Stimulated activated CD8-positive, alpha-beta memory T cell treated with anti-CD3 and anti-CD28 coated beads, Interleukin-15, amount 100 ng/mL, for 24 hours (primary cell): ENCODE data around the gene HOXB13.

Source experiments
- DNase-seq: peaks from one replicate; pipeline ENCODE4 v3.0.0-alpha.2; 2020; ENCODE audit warnings: low read depth

HOXB13 gene

DNA sequence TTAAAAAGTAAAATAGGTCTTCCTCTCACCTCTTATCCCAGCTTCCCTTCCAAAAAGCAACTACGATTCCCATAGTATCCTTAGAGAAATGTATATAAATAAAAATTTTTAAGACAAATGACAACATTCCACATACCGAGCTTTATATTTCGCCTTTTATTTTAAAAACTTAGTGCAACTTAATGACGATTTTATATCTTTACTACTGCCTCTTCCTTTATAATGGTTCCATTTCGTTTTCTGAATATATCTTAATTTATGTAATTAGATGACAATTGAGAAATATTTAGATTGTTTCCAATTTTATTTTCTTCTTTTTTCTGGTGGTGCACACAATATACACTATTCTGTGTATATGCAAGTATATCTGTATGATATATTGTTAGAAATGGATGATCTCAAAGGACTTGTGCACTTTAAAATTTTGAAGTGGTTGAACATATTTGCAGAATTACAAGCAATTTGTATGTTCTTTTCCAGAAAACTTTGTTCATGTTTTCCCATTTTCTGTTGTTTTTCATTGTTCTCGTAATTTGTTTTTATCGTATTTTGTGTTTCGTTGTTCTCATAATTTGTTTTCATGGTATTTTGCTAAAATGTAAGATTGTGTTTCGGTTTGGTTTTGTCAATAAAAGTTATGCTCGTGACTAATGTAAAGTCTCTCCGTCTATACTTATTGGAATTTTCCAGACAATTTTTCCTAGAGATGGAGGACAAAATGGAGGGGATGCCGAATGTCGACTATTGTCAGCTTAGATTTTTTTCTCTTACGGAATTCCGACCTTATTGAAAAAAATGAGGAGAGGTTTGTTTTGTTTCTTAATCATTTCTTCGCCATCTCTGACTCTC, 20.4 kb upstream of the HOXB13 start:
- no peak for DNase-seq

DNA sequence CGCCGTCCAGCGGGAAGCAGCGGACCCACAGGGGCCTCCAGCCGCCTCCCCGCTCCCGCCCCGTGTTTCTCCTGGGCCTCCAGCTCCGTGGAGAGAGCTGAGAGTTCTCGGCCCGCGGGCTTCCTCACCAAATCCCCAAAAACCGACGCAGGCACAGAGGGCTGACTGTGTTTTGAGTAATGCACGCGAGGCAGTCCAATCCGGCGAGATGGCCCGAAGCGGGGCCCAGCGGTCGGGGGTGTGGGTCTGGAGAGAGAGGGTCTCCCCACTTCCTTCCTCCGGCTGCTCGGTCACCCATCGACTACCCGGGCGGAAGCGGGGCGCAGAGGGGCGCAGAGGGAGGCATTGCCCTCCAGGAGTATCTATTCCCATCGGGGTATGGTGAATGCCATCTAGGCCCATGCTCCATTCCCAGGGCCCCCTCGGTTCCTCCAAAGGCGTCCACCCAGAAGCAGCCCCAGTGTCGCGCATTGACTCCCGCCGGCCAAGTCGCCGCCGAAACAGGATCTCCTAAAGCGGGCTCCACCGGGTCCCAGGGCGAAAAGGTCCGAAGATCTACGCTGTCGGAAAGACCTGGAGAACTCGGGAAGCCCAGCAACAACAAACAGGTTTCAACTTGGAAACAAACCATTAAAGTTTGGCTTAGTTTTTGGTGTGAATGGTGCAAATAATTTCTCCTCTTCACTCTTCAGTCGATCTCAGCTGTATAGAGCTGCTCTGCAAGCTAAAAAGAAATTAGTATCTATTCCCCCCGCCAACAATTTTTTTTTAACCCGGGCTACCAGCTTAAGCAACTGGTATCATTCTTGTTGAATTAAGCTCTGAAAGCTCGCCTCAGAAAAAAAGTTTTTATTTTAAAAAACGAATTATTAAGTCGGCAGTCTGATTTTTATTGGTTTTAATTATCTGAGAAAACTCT, 19.2 kb upstream of the HOXB13 start:
- DNase-seq: no peak

DNA sequence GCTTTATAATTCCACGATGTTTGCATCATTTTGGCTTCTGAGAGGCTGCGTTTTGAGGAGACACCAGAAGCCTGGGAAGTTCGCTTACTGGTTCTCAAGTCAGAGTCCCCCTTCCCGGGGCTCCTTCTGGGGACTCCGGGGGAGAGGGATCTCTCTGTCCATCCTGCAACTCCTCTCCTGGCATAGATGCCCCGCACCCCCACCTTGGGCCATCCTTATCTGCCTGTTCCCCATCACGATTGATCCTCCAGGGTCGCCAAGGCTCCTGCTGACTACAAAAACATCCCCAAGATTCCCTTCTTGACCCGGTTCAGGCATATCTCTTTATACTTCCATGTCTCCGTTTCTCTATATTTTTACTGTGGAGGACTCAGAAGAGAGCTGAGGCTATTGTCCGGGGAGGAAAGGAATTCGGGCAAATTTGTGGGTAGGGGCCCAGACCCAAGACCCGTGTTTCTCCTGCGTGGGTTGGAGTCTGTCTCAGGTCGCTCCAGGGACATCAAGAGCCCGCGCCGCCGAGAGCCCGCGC, 18.4 kb upstream of the HOXB13 start:
- DNase-seq: no peak

DNA sequence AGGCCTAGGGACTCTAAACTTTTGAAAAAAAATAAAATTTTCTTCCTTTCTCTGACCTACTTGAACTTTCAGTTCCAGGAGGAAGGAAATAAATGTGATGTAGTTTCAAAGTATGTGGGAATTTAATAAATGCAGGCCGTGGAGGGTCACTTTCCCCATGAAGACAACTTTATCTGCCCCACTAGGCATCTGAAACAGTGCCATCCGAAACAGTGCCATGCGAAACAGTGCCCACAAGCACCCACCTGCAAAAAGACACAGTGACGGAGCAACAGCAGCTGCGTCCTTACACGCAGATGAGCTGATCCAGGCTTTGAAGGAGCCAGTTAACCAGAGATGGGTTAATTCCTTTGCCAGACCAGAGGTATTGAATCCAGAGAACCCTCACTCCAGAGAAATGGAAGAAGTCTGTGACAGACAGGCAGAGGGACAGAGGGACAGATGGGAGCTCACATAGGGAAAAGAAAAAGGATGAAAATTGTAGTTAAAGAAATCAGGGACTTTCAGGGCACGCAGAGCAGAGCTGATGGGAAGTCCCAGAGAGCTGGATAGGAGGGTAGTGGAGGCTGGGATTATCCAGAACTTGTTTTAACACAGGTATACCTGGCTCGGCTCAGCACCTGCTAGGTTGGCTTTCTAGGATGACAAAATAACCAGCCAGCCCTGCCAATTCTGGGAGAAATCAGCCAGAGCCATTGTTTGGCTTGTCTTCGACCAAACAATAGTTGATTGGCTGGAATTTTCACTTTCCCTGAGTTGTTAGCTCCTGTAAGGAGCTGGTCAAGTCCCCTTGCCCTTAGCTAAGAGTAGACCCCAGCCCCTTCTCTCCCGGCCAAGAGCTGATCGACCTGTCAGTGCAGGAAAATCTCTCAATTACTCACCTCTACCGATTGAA, 17.1 kb upstream of the HOXB13 start:
- DNase-seq: no peak

DNA sequence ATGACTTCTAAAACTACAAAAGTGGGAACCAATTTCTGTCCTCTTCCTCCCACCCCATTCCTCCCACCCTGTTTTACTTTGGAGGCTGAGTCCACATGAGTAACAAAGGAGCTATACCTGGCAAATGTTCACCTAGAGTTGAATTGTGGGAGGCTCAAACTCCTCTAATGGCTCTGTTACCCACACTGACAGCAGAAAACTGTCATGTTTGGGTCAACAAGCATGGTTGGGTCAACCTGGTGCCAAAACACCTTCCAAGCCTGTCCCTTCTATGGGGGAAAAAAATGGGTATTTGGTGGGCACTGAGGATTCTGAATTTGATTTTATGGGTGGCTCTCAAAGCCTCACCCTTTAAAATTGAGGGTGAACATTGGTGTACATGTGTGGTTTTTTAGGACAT, 12.0 kb upstream of the HOXB13 start:
- no peak for DNase-seq

DNA sequence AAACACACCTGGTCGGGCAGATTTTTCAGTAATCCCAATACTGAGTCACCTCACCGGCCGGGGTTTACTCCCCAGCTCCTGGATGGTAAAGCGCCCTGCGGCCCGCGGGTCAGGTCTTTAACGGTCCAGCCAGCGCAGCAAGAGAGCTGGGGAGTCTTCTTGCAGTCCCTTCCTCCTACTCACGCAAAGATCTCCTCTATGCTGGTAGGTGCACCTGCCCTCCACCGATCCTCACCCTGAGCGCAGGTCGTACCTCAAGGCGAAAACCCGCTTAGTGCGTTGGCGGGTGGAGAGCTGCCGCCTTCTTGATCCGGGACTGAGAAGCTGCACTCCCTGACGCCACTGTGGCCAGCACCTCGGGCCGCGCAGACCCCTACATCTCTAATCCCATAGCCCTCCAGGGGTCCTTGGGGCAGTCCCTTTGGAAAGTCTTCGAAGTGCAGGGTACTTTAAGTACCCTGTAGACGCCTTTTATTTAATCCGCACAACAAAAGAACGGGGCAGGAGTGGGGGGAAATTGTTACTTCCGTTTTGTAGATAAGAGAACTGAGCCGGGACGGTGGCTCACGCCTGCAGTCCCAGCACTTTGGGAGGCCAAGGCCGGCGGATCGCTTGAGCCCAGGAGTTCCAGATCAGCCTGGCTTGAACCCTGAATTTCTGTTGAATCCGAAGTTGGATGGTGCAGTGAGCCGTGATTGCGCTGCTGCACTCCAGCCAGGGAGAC, 10.4 kb upstream of the HOXB13 start:
- no peak for DNase-seq

DNA sequence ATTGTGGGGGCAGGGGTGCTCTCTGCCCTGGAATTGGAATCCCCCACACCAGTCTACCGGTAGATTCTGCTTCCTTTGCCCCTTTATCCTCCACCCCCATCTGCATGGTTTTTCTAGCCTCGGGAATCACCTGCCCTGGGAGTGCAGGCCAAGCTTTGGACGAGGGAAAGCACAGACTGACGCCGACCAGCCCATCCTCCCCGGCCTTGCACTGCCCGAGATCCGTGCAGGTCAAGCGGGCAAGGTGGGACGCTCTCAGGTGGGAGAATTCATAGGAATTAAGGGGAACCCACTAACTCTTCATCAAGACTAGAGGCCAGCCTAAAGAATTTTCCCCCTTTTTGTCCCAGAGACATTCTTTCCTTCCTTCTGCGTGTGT, 9.9 kb upstream of the HOXB13 start:
- no peak for DNase-seq

DNA sequence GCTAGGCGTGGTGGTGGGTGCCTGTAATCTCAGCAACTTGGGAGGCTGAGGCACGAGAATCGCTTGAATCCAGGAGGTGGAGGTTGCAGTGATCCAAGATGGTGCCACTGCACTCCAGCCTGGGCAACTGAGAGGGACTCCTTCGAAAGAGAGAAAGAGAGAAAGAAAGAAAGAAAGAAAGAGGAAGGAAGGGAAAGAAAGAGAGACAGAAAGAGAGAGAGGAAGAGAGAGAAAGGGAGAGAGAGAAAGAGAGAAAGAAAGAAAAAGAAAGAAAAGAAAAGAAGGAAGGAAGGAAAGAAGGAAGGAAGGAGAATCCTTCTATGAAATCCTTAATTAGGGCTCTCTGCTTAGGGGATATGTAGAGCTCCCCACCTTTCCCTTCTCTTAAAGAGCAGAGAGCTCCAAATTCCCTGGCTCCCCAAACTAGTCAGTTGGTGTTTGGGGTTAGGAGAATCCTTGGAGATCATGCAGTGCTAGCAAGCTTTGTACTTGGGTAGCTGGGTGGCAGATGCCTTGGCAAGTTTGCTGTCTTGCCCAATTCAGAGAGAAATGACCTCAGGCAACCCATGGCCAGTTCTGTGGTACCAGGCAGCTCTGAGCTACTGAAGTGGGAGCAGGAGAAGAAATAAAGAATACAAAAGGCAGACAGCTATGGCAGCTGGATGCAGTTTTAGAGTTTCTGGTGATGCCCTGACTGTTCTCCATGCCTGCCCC, 8.9 kb upstream of the HOXB13 start:
- no peak for DNase-seq

DNA sequence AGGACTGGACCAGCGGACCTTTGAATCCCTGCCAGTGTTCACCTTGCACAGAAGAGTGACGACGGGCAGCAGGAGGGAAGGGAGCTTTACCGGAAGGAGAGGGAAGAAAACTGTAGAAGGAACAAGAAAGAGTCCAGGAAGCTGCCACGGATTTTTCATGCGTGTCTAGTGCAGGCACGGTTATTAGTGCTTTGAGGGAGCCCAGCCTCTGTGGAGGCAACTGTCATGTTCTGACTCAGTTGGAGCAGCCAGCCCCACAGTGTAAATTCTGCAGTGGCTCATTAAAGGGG, 6.5 kb upstream of the HOXB13 start:
- no peak for DNase-seq

DNA sequence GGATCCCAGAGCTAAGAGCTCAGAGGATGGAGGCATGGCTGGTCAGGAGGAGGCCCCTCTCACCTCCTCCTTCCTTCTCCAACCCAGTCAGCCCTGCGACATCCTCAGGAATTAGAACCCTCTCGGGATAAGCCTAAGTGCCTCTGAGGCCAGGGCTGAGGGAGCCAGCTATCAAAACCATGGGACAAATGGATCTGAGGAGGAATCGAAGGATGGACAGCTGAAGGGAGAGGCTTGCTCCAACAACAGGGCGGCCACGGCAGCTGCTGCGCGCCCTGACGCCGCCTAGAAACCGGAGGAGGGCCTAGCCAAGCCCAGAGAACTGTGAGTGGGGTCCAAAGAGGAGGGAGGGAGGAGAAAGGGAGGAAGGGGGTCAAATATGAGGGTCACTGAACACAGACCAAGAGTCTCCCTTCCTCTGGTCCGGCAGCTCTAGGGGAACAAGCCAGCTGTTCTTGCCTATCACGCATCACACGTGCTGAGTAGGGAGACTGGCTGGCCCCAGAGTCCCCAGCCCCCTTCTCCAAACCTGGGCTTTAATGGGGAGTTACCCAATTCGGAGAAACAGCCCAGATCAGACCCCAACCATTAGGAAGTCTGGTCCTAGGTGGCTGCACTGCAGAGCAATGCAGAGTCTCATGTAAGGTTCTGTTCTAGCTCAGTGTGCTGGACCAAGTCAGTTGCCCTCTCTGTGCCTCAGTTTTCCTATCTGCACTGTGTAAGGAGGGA, 5.9 kb upstream of the HOXB13 start:
- no peak for DNase-seq

DNA sequence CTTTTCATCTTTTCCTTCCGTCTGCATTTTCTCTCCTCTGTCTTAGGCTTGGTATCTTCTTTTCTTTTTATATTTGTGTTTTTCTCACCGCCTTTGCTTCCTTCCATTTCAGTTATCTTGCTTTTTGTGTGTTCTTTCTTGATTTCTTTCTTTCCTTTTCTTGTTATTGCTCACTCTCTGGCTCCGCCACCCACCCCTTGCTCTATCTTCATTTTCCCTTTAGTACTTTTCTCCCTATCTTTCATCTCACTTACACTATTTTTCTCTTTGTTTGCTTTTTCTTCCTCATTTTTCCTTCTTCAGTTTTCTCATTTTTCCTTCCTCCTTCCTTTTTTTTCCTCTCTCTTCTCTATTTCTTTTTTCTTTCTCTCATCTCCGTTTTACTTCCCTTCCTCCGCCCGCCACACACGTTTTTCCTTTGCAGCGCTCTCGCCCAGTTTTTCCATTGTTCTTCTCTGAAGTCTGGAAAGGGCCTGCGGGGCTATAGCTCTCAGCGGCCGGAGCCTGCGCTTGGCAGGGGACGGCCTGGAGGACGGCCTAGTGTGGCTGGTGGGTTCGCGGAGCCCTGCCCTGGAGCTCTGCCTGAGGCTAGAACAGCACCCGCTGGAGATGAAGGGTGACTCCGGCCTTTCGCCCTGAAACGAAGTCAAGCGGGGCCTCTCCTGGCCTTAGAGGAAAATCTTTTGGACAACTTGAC, 5.2 kb upstream of the HOXB13 start:
- DNase-seq: no peak

DNA sequence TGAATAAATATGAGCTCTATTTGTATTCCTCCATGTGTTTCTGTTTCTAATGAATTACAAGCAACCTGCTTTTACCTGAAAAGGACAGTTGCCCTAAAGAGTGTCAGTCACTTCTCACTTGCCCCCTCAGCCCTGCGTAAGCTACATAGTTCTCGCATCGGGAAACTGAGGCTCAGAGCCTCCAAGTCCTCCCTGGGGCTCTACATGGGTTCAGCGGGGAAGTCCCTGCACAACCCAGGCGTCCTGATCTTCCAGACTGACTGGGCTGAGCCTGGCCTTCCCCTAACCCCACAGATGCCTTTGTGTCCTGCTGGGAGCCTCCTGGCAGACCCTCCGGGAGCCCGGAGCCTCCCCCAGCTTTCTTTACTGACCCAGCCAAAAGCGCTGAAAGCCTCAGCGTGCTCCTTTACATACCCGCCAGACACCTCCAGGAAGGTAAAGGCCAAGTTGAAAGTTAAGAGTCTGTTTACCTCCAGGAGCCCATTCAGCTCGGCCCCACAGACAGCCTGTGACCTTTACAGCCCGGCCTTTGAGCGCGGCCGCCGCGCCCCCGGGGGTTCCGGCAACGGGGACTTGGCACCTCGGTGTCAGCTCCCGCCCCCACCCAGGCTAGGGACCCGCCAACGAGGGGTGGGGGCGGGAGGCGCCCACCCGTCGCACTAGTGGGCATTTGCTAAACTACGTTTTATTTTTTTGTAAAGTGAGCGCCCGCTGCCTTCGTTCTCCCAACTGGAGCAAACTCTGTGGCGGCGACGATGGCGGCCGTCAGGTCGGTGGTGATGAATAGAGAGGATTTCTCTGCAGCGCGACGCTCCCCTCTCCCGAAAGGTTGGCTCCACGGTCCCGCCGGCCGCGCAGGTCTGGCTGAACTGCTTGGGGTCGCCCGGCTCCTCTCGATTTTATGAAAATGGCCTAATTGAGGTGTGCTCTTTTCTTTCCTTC, 4.4 kb upstream of the HOXB13 start:
- no peak for DNase-seq

DNA sequence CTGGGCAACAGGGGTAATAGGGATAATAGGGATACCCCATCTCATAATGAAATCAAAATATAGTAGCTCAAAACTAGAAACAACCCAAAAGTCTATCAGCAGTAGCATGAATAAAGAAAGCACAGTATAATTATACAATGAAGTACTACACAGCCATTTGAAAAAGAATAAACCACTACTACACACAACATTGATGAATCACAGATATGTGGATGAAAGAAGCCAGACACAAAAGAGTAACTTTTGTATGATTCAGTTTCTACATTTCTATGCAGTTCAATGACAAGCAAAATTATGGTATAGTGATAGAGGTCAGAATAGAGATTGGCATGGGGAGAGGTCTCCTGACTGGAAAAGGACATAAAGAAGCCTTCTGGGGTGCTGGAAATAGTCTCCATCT, 2.8 kb upstream of the HOXB13 start:
- DNase-seq: no peak

DNA sequence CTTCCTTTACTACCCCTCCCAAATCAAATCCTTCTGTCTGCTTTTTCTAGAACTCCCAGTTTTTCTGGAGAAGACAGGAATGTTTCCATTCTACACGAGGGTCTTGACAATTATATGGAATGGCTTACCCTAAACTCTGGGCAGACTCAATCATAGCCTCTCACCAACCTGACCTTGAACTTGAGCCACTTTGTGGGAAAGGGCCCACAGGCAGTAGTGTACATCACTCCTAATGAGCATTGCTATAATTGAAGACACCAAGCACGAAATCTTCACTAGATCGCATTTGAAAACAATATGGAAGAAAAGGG, 1.6 kb upstream of the HOXB13 start:
- no peak for DNase-seq

DNA sequence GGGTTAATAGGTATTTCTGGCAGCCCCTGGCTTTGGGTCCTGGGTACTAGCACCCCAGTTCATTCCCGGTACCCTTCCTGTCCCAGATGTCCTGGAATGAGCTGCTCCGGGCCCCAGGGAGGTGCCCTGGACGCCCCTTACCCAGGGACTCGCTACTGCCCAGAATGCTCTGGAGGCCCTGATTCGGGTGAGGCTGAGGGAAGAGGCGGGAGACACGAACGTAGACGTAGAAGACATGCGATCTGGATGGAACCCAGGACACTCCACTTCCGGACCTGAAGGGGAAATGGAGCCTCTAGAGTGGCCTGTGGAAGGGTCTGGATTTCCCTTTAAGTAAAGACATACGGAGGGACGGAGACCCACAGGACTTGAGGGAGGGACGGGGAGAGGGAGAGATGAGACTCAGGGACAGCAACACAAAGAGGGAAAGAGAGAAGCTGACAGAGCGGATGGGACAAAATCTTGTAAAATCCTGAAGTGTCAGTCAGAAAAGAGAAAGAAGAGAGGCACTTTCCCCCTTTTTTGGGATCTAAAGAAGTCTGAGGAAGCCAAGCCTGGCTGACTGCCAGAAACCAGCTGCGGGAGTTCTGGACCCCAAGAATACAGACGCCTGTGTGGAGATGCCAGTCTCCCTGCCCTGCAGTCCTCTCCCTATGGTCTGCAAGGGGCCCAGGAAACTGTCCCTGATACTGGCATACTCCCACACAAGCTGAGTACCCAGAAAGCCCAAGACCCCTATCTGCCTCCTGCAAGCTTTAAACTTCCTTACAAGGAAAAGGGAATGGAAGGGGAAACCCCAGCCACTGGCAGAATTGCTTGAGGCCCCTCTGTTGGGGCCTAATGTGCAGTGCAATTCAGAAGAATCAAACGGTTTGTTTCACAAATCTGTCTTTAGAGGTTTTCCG, 1.0 kb upstream of the HOXB13 start:
- no peak for DNase-seq

DNA sequence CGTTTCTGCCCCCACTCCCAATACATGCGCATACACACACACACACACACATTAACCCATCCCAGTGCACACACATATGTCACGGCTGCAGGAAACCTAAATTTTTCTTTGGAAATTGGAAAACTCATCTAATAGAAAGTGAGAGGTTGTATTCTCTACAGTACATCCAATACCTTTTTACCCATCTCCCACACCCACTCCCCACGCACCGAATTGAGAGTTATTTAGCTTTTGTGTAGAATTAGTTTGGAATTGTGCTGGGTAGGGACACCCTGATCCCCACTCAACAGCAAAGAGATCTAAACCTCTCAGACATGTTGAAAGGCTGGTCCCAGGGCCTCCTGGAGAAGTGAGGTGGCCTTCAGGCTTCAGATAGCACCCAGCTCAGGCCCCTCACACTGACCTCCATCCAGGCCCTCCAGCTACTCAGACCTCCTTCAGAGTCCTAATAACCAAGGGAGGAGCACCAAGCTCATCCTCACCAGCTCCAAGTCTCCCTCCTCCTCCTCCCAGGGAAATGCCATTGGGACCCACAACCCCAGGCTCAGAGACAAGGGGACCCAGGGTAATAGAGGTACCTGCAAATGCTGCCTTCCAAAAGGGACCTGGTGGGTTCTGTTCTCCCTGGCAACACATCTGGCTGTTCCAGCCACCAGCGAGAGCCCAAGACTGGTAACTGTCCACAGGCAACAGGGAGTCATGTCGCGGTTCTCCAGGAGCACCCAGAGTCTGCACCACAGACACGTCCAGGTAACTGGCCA, 955 bp downstream of the HOXB13 start:
- DNase-seq: no peak

DNA sequence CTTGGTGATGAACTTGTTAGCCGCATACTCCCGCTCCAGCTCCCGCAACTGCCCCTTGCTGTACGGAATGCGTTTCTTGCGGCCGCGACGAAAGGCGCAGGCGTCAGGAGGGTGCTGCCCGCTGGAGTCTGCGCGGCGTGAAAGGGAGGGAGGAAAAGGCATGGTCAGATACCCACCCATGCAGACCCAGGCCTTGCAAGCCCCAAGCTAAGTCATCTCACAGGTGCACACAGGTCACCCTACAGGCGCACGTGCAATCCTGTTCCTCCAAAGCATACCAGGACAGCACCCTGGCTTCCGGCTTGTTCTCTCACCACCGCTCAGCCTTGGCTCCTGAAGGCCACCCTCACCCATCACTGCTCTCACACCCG, 1.6 kb downstream of the HOXB13 start:
- no peak for DNase-seq
